ENCODE data around the gene SLC6A19.

SLC6A19 gene

DNA sequence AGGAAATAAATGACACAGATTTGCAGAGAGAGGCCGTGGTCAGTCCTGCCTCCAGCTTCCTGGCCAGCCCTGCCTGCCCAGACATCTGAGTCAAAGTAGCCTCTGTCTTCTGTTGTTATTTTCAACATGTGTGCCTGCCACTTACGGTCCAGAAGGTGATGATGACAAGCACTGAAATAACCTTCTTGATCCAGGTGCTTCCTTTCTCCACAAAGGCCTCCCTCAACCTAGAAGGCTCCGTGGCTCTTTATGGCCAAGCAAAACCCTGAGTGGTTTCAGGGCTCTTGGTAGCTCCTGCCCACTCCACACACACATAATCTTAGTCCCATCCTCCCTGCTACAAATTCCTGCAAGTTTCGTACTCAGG lies 34.1 kb upstream of the SLC6A19 start:
- no peak for DNase-seq

DNA sequence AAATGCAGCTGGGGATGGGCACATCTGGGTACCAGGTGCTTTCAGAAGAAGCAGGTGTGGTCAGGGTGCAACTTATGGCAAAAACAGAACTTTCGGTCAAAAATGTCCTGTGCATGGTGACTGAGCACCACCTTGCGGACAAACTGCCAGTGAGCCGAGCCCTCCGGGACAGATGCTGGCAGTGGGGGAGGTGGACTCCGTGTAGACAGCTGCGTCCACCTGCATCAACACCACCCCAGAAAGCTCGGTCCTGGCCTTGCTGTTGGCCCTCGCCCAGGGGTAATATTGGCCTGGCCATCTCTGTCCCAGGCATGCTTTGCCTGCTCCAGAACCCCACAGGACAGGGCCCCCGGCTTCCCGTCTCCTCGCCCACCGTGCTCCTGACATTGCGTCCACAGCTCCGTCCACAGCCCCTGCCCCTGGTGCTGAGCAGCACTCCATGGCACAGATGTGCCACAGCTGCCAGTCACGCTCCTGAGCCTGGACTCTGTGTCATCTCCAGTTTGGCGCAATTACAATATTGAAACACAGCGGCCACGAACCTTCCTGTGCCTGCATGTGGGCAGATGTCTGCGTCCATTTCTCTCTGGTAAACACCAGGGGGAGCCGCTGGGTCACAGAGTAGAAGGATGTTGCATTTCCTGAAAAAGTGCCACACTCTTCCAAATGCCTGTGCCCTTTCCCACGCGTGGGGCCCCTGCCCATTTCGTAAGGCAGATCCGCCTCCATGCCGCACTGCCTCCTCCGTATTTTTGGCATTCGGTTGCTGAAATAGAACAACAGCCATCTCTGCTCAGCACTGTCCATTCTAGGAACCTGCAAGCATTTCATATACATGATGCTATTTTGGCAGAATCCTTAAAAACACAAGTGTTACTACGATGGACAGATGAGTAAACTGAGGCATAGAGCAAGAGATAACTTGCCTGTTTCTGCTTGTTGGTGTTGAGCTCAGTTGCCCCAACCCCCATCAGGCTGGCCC lies 33.4 kb upstream of the SLC6A19 start:
- DNase-seq: peak; percentile 56

DNA sequence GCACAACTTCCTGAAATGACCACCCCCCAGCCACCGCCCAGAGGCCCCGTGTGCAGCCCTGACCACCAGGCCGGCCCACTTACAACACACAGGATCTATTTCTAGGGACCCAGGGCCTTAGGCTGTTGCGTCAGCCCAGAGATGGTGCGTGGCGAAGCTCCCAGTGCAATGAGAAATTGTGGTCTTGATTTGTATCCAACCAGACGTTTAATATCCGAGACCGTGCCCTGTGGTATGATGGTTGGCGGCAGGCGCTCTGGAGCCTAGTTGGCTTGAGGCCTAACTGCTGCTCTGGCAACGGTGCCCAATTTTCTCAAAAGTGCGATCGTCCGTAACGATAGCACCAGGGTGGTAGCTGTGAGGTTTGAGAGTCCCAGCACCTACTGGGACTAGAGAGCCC lies 32.6 kb upstream of the SLC6A19 start:
- no peak for DNase-seq

DNA sequence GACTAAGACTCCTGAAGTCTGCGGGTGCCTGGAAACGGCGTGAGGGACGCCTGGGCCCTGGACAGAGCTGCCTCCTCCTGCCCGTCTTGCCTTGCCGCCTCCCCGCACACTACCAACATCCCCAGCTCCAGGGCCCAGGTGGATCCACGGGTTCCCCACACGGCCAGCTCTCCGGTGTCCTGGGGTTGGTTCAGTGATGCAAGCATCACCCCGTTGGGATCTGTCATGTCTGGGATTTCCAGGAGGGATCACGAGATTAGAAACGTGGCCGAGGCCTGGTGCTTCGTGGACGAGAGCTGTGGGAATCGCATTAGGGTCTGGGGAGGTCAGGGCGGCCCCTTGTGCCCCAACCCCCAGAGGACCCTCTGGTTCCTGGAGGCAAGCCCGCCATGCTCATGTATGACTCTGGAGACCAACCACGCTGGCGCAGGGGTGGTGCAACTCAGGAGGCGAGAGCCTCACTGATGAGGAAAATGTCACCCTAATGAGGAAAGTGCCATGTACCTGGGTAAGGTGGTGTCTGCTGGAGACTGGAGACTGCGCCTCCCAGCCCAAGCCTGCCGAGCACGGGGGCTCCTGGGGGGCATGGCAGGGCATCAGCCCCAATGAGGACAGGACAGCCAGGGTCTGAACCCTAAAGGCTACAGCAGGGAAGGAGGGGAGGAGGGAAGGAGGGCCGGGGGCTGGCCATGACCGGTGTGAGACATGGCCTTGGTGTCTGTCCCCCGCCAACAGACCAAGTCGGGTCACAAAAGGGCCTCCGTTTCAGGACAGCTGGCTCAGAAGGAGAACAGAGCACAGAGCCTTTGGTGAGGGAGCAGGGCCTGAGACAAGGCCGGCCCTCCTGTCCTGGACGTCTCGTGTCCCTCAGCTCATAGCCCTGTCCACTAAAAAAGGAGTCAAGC lies 31.9 kb upstream of the SLC6A19 start:
- no peak for DNase-seq

DNA sequence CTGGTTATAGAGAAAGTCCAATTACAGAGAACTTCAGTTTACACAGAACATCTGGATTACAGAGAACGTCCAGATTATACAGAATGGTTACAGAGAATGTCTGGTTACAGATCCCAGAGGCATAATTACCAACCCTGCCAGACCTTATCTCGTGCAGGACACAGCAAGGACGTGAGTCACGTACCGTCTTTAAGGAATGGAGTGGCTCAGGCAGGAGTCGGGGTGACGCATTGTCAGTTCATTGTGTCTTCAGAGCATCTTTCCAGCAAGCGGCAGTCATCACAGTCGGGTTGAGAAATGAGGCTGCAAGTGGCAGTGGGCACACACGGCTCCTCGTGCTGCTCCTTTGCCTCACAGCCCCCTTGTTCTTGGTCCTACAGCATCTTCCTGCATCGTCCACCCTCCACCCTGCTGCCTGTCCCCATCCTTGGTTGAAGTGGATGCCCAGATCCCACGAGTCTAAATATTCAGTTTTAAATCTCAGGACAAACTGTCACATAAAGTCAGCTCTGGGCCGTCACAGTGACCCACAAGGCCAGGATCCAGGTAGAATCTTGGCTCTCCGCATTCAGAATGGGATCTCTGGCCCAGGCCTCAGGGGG lies 30.0 kb upstream of the SLC6A19 start:
- DNase-seq: peak; percentile 67

DNA sequence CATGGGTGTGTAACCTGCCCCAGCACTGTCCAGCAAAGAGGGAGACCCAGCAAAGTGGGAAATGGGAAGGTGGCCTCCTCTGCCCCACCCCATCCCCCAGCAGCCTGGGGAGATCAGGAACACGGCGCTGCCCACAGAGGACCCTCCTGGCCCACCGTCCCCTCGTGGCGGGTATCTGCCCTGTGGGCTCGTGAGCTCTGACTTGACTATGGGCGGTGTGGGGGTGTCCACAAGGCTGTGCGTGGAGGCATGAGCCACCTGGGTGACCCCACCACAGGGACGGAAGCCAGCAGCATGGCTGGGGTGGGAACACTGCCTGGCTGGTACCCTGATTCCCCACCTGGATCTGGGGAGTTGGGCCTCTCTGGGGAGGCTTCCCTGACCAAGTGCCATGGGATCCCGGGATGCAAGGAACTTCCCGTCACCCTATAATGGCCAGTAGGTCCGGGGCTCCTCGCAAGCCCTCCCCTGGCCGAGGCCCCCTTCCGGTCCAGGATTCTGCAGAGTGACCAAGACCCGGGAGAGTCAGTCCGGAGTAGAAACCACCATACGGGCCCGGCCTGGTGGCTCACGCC lies 29.3 kb upstream of the SLC6A19 start:
- no peak for DNase-seq

DNA sequence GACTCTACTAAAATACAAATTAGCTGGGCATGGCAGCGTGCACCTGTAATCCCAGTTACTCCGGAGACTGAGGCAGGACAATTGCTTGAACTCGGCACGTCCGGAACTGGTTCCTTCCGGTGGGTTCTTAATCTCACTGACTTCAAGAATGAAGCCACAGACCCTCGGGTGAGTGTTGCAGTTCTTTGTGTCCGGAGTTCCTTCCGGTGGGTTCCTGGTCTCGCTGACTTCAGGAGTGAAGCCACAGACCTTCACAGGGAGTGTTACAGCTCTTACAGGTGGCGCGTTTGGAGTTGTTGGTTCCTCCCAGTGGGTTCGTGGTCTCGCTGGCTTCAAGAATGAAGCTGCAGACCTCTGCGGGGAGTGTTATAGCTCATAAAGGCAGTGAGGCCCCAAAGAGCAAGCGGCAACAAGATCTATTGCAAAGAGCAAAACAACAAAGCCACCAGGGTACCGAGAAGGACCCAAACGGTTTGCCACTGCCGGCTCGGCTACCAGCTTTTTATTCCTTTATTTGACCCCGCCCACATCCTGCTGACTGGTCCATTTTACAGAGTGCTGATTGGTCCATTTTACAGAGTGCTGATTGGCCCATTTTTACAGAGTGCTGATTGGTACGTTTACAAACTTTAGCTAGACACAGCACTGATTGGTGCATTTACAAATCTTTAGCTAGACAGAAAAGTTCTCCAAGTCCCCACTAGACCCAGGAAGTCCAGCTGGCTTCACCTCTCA lies 28.6 kb upstream of the SLC6A19 start:
- no peak for DNase-seq

DNA sequence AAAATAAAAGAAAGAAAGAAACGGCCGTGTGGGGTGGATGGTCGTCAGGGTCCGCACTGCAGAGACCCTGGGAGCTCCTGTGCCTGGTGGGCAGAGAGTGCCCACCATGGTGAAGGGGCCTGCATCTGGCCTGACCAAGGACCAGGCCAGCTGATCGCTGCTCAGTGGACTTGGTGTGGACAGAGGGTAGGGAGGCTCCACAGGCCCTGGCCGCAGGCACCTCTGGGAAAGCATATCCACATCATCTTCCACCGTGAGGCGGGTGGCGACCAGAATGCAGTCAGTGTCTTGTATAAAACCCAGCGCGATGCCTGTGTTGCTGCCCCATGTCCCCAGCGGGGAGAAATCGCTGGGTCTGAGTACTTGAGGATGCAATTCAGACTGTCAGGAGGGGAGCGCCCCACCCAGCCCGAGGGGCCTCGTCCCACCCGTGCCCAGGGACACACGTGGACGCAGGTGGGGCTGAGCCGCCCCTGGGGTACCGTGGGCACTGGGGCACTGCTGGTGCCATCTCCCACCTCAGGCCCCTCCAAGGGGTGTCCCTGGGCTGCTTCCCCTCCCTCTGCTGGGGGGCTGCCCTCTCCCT lies 27.8 kb upstream of the SLC6A19 start:
- no peak for DNase-seq

DNA sequence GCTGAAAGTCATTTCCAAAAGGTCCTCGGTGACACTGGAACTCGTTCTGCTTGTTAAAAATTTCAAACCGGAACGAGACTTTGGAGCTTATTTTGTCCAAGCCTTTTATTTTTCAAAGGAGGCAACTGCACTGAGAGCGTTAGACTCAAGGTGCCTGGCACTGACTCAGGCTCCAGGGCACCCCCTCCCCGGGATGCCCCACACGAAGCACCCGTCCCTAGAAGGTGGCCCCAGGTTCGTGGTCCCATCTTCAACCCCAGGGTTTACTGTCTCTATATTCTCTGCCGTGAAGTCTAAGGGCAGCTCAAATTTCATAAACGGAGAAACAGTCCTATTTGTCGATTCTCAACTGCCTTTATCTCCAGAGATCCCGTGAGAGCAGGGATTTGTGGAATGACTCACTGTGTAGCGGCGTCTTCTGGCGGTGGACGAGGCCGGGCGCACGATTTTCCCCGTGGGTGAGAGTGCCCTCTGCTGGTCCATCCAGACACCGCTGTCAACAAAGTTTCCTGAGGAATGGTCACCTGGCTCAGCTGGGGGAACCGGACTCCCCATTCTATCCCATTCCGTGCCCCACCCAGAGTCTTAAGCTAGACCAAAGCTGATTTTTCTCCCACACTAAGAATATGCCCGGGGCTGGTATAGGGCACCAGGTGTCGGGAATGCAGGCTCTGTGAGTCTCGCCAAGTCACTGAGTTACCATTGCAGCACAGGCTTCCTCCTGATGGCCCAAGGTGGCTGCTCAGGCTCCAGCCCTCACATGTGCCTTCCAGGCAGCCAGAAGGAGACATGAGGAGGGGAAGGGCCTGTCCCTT lies 27.1 kb upstream of the SLC6A19 start:
- peak; percentile 79 for DNase-seq

DNA sequence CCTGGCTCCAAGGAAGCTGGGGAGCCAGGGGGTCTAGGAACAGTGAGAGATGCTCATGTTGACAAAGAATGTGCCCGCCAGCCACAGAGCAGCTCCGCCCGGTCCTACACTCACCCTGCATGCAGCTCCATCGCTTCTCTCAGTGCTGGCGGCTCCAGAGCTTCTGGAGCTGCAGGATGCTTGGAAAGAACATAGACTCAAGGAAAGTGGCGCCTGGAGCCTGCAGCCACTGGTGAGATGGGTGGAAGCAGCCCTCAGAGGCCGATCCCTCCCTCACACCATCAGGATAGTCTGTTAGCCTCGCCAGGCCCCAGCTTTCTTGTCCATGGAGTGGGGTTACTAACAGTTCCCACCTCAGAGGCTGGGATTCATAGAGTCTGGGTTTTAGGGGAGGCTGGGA lies 26.4 kb upstream of the SLC6A19 start:
- no peak for DNase-seq

DNA sequence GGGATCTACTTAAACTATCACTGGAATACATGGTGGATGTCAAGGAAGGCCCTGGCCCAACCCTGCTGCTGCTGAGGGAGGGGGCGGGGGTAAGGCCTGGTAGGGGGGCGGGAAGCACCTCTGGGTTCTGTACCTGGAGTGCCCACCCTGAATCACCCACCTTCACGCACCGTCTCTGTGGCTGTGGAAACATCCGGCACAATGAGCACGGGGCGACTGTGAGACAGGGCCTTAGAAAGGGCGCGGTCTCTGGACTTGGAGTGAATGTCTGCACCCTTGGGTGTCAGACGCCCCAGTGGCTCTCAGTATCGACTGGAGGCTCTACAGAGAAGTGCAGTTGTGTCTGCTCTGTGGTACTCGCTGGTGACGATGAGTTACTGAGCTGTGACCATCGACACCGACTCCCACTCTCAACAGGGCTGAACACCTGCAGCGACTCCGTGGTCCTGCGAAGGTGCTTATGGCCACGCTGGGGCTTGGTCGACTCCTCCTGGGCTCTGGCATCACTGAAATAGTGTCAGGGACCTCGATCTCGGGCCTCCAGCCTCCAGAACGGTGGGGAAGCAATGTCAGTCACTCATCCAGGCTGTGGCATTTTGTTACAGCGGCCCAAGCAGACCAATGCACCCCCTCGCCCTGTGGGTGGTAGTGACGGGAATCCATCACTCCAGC lies 25.5 kb upstream of the SLC6A19 start:
- no peak for DNase-seq

DNA sequence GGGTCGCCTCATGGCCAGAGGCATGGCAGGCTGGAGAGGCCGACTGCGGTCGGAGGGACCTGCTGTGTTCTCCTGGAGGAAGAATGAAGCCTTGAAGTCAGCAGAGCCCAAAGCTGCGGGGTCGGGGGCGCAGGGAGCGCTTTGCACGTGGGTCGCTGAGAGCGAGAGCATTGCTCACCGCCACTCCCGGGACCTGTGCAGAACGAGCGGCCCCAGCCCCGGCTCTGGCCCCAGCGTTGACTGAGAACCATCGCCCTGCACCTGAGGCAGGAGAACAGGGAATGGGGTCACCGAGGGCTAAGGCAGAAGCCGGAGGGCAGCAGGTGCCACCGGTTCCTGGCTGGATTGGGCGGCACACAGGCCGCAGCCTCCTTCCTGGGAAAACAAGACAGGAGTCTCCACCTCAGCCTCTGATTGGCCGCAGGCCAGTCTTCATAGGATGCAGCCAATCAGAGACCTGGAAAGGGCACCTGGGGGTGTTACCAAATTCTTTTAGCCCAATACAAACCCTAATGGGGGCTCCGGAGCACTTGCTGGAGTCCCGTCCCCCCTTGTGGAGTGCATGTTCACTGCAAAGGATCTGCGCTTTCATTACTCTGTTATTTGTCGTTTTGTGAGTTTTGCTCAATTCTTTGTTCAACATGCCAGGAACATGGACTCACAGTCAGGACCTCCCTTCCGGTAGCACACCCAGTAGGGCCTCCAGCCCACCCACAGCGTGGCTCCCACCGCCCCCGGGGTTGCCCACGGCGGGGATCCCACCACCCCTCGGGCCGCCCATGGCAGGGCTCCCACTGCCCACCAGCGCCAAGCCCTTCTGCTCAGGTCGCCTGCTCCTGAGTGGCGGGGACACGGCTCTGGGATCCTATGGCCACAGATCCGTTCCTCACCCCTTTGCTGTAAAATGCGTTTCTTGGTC lies 24.7 kb upstream of the SLC6A19 start:
- no peak for DNase-seq

DNA sequence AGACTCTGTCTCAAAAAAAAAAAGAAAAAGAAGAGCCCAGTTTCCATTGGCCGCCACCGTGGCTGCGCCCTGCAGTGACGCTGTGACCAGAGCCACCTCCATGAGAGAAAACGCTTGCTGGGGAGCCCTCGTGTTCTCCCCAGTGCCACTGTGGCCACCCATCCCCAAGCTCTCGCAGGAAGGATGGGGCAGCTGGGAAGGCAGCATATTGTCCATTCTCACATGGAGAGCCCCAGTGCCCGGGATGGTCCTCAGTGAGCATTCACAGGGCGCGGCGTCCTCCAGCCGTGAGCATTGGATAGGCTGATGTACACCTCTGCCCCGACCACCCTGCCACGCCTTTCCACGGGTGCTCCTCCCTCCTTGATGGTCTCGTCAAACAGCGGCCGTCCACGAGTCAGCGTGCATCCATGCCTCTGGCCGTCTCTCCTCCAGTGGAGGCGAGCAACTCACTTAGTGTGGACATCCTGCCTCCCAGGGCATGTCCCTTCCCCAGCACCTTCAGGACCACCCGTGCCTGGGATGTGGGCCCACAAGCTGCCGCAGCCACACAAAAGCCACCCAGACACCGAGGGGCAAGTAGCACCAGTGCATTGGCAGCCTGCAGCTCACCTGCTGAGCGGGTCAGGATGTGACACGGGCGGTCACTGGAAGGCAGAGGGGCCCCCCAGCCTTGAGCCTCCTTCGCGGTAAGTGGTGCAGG lies 23.4 kb upstream of the SLC6A19 start:
- DNase-seq: no peak

DNA sequence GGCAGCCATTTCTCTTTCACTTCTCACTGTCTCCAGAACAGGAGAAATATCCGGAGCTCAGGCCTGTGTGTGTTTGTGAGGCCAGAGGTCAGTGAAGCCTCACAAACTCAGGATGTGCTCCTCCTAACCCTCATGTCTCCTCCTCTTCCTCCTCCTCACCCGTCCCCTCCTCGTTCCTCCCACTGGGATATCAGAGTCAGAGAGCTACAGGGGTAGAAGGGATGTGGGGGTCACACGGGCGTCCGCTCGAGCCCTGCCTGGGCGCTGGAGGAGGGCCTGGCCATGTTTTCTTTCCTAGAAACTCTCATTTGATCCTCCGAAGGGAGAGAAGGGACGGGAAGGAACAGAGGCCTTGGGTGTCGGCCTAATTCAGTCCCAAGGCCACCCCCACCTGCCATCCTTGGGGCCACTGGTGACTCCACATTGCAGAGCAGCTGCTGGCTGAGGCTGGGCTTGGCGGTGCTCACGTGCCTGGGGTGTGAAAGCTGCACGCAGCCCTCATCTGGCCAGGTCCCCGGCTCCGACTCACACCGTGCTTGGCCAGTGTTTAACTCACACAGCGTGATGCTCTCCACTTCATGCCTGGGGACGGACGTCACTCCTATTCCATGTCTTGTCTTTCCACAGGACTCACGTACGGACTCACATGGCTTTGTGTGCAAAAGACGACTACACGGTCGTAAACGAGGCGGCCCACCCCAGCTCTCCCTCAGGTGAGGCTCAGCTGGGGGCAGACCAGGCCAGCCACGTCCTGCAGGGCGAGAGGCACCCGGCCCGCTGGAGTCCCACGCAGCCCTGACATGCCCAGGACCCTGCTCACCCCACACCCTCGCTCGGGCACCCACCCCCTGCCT lies 22.6 kb upstream of the SLC6A19 start:
- DNase-seq: no peak

DNA sequence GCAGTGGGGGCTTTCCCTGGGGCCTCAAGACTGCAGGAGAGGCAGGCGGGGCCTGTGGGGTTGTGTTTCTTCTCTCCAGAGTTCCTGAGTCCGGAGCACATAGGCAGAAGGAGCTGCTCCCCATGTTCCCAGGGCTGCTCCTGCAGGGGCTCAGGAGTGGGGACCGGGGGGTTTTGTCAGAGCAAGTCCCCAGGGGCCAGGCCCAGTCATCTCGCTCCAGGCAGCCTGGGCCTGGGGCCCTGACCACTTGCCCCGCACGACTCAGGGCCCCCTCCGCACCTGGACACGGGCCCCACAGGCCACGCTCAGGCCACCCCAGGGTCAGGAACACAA lies 22.0 kb upstream of the SLC6A19 start:
- no peak for DNase-seq

DNA sequence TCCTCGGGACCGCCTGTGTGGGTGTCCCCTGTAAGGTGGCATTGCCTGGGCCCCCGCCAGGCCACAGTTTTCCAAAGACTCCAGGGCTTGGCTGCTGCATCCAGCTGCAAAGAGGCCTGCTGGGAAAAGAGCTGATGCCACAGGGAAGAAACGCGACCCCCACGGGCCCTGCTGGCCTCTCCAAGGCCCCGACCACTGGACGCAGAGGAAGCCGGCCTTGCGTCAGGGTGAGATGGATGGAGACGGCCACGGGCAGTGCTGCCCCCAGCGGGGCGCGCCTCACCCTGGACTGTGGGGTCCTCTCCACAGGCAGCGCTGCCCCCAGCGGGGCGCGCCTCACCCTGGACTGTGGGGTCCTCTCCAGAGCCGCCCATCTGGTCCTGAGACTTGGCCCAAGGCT lies 21.3 kb upstream of the SLC6A19 start:
- no peak for DNase-seq

DNA sequence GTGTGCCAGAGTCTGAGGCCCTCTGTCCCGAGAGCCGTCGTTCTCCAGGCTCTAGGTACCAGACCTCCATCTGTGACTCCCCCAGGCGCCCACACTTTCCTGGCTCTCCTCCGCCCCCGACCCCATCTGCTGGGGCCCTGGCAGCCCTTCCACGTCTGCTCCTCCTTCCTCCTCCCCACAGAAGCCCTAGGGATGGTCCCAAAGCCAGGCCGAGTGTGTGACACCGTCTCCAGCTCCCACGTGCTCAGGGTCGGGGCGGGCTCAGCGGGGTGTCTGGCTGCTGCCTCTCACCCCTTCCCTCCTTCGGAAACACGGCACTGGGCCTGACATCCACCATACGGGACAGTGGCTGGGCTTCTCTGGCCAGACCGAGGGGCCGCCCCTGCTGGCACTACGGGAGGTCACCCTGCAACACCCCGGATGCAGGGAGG lies 20.5 kb upstream of the SLC6A19 start:
- no peak for DNase-seq

Data from fibroblast of skin of right biceps (primary cell).